HG03280 (cell line): ENCODE measurements around the gene ZNF804B.

Experiments
- ATAC-seq: cut with Tn5 transposase; IDR thresholded peaks from one replicate; pipeline ENCODE4 v1.9.1; 2021; ENCODE audit warnings: mild to moderate bottlenecking, moderate library complexity; ENCODE audit not compliant: unreplicated experiment

ZNF804B gene

DNA sequence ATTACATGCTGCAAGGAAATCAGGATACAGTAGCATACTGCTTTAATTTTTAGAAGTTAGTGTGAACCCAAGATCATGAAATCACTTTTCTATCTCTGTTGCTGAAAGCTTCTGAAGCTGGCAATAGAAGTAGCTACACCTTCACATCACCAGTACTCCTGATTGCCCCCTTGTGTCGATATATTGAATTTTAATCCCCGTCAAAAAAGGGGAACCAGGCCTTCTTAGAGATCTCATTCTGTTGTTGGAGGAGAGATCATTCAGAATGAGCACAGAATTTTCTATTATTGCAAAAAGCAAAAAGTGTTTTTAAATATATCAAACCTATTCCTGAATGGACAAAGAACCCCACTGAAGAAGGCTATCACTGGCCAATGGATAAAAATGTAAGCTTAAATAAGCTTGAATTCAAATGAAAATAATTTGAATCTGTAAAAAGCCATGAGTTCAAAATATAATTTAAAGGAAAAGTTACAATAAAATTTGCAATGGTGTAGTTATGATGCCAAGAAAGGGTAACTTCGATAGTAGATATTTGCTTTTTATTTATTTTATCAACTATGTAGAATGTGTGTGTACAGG, 75.7 kb downstream of the ZNF804B start:
- peak; percentile 92 for ATAC-seq

DNA sequence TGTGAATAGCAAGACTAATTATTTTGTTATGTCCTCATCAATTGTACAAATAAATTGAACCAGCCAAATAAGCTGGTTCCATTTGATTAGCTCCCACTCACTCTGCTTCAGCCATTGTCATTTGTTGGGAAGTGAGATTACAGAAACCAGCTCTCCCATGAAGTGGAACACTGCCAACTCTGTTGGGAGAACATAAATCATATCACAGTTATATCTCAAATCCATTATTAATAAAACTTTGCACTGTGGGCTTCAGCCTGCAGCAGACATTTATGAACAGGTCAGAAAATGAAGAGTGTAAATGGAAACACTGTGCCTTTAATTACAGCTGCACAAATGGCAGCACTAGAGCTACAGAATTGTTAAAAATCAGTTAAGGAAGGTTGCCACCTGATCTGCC, 82.7 kb downstream of the ZNF804B start:
- no peak for ATAC-seq

DNA sequence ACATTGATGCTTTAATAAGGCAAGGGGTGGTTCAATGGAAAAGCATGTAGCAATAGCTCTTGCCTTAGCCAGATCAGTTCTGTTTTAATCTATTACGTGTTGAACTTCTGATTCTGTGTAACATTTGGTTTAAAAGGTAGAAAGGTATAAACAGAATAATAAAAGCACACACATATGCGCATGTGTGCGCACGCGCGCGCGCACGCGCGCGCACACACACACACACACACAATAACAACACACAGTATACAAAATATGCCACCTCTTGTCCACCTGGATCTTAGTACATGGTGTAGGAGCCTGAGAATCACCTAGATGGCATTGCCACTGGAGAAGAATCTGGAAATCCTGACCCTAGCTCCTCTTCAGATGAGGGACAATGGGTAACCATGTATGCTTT, 85.6 kb downstream of the ZNF804B start:
- no peak for ATAC-seq

DNA sequence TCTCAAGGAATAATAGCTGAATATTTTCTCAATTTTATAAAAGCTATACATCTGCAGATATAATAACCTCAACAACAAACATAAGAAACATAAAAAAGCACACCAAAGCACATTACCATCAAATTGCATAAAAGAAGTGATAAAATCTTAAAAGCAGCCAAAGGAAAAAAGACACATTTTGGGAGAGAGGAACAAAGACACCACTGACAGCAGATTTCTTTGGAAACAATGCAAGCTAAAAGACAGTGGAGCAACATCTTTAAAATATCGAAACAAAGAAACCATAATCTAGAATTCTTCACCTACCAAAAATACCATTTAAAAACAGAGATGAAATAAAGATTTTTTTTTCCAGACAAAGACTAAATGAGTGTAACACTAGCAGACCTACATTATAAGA, 91.7 kb downstream of the ZNF804B start:
- no peak for ATAC-seq

DNA sequence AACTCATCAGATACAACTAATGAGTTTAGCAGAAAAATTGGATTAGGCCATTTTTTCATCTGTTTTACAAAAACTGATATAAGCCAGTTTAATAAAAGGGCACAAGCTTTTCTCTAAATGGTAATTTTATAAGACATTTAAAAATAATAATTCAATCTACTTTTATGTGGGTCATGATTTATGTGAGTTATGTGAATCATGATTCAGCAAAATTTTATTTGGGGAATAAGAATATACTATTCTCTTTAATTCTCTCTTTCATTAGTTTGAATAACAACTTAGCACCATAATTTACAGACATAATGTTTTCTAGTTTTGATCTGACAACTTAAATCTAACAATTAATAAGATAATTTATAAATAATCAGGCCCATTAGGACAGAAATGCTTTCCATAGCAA, 99.8 kb downstream of the ZNF804B start:
- no peak for ATAC-seq

DNA sequence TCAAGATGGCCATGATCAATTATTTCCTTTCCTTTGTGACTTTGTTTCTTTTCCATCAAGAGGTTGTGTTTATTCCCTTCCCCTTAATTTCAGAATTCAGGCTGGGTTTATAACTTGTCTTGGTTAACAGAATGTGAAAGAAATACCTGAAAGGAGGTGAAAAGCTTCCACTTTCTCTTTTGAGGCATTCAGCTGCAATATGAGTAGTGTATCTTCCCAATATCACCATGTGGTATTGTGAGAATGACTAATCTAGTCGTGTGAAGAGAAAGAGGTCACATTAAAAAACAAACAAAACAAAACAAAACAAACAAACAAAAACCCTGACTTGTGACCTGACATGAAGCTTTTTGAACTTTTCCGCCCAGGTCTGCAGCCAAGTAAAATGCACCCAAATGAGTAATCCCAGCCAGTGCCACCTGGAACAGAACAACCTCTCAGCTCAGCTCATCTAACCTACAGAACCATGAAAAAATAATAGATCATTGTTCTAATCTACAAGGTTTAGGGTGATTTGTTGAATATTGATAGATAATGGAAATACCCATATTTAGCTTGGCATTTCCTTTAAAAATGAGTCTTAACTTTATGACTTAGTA, 106.9 kb downstream of the ZNF804B start:
- ATAC-seq, result peak; percentile 76

DNA sequence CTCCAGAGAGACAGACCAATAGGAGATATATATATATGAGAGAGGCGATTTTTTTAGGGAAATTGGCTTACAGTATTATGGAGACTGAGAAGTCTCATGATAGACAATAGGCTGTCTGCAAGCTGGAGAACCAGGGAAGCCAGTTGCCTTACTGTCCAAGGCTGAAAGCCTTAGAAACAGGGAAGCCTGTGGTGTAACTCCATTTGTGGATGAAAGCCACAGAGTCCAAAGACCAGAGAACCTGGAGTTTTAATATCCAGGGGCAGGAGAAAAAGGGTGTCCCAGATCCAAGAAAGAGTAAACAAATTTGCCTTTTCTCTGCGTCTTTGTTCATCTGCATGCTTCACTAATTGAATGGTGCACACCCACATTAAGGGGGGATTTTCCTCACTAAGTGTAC, 107.7 kb downstream of the ZNF804B start:
- ATAC-seq, result no peak

DNA sequence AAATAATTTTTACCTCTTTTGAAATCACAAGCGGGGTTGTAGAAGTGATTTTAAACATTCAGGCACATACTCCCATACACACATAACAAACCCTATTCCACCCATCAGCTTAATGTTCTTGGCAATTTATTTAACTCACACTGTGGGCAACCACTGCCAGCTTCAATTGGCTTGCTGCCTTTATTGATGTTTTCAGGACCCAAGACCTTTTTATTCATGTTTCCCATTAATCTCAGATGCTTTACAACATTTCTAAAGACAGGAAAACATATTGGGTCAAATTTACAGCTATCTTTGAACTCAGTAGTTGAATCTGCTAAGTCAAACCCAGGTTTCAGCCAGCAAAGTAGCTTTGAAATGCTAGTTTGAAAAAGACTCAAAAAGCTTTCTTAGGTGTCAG, 109.0 kb downstream of the ZNF804B start:
- no peak for ATAC-seq

DNA sequence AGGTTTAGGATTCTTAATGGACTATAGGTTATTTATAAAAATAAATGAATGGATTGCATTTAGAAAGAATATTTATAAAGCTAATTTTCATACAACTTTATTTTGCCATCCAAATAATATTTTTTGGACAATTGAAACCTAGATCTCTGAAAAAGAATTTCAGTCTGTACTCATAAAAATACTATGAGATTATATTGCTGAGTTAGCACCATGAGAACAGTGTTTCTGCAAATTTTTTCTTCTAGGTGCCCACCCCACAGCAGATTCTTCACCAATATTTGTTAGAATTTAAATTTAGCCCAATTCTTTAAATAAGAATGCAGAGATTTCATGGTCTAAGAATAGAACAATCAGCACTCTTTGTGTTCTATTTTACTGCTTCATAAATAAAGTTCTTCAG, 121.6 kb downstream of the ZNF804B start:
- no peak for ATAC-seq

DNA sequence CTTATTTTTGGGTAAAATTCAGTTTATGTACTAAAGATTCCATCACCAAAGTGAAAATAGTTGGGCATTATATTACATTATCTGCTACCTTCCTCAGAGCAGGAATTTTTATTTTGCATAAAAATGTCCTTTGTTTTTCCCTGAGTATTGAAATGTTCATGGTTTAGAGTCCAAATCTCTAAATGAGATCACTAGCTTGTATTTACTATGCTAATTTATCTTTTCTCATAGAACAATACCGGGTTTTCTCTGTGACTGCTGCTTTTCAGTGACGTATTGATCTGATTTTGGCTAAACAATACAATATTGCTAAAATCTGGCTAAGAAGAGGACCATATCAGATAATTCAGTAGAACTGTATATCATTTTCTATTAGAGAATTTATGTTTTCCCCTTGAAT, 125.6 kb downstream of the ZNF804B start:
- ATAC-seq, result no peak

DNA sequence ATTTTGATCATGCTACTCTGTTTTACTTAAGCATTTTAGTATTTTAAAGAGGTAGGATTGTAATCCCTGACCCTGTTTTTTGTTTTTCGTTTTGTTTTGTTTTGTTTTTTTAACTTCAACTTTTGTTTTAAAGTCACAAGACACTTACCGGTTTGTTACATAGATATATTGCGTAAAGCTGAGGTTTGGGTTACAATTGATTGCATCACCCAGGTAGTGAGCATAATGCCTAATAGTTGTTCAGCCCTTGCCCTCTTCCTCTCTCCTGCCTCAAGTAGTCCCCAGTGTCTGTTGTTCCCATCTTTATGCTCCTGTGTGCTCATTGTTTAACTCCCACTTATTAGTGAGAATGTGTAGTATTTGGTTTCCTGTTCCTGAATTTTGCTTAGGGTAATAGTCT, 129.2 kb downstream of the ZNF804B start:
- no peak for ATAC-seq

DNA sequence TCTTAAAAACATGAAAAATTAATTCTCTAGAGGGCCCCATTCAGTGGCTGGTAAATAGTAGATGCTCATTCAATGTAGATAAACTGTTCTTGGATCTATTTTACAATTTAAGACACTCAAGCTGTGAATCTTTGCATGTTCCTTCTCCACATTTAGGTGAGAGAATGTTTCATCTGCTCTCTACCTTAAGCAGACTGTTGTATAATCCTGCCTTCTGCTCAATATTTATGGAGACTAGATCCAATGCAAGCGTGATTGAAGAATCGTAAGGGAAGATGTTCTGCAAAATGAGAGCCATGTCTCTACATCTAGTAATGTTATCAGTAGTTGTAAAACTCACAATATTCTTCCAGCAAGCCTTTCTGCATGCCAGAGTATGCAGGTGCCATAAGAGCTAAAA, 151.0 kb downstream of the ZNF804B start:
- no peak for ATAC-seq

DNA sequence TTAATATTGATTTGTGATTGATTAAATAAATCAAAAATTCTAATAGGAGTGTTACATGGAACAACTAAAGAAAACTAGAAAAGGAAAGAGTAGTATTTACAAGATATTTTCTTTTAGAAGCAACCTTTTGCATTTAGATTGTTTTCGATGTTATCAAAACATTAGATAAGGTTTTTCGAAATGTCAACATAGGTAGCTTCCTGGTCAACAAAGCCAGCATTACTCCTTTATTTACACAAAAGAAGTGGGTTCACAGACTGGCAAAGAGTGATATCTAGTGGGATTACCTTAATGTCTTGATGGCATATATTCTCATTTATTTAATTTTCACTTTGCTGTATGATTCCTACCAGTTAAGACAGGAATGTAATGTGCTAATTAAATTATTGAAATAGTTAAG, 153.4 kb downstream of the ZNF804B start:
- no peak for ATAC-seq

DNA sequence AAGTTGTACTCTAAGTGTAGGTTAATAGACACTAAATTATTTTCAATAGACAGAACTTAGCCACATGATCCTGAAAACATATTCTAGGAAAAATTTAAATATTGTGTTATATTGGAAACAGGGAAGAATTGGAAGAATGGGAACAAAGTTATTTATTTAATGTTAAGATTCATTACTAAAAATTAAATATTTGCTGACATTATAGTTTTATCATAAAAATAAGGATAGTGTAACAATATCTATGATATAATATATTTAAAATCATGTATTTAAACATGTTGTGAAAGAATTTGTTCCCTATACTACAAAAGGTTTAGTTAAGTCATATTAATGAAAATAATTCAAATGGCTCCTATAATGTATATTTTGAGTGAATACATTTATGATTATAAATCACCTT, 156.1 kb downstream of the ZNF804B start:
- ATAC-seq, result no peak

DNA sequence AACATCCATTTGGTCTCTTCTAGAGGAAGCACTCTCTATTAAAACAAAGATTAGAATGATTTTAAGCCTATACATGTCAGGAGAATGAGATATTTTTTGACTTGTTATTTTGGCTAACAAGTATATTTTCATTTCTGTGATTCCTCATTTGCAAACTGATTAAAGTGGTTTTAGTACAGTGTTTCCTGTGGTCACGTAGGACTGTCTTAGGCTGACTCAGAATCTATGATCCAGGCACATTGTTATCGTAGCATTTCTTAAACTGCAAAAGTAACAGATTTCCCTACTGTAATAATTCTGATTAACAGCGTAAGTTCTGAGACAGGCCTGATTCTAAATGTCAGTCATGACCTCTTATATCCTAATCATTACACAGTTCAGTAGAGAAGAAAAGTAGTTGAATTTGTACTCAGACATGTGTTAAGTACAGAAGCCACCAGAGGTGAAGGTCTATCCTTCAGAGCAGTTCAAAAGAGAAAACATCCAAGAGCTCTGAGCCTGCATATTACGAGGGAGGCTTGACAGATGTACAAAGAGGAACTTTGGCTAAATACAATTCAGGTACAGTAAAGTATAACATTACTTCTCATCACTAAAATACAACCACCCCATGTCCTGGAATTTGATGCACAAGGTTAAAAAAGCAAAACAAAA, 160.1 kb downstream of the ZNF804B start:
- no peak for ATAC-seq

DNA sequence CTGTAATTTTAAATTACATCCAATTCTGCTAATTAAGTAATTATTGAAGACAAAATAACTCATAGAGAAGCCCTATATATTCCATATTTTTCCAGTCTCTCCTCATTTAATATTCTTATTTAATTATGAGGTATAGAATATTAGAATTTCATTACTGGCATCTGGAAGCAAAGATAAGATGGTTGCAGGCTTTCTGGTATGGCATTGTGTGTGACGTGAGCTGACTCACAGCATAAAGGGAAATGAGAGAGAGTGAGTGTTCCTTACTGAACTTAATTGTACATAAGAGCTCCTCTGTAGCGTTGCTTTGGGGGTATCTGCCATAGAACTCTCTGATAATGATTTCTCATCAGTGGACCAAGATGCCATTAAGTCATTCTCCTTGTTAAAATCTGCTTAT, 163.4 kb downstream of the ZNF804B start:
- ATAC-seq, result no peak

DNA sequence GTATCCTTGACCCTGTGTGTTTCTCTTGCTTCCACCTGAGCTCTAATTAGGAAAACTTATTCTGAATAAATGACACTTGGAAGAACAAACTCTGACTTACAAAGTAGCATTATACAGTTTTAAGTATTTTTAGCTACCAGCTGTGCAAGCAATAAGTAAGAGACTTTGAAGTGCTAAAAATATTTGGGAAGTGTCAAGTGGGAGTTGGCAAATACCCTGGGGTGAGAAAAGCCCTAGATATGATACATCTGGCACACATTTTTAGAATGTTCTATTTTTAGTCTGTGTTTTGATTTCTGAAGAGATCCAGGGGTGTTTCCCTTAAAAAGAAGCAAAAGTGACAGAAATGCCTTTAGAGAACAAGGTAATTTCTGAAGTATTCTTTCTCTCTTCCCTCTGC, 168.8 kb downstream of the ZNF804B start:
- ATAC-seq, result no peak

DNA sequence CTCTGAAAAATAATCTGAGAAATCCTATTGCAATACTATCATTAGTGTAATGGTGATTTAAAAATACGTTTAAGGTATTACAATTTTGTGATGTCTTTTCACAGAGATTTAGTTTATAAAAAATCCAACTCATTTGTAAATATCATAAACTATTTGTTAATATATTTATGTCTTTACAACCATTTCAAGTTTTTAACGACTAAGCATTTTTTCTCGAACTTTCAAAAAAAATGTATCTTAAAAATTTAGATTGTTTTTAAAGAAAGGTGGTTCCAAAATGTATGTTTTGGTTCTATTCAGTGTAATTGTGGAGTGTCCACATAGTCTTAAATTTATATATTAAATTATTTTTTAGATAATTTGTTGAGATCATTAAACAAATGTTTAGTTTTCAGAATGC, 170.2 kb downstream of the ZNF804B start:
- no peak for ATAC-seq

DNA sequence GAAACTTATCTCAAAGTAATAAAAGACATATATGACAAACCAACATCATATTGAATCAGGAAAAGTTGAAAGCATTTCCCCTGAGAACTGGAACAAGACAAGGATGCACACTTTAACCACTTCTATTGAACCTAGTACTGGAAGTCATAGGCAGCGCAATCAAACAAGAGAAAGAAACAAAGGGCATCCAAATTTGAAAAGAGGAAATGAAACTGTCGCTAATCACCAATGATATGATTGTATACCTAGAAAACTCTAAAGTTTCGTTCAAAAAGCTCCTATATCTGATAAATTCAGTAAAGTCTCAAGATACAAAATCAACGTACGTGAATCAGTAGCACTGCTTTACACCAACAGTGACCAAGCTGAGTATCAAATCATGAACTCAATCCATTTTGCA, 173.8 kb downstream of the ZNF804B start:
- ATAC-seq, result no peak

DNA sequence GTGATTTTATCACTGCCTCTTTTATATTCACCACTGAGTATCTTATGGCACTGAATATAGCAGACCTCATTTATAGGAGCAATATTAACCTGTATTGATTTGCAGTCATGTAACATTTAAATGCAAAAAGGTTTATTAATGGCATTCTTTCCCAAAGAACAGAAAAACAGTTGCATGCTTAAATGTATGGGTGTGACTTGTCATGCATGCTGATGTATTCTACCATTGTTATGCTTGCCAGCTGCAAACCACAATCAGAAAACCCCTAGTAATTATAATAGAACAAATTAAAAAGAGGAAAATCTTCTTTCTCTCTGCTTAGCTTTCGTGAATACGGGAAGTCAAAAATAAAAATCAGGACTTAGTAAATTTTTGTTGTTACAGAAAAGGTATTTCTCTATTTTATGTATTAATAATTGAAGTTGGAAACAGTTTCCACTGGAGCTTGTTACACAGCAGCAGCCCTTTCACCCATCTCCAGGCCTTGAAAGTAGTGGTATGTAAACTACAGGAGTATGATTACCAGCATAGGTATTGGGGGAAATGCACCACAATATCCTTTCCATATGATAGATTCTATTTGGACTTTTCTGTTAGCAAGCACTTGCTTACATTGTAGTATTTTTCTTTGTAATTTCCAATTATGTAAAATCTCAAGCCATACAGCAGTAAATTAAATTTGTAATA, 183.5 kb downstream of the ZNF804B start:
- no peak for ATAC-seq

DNA sequence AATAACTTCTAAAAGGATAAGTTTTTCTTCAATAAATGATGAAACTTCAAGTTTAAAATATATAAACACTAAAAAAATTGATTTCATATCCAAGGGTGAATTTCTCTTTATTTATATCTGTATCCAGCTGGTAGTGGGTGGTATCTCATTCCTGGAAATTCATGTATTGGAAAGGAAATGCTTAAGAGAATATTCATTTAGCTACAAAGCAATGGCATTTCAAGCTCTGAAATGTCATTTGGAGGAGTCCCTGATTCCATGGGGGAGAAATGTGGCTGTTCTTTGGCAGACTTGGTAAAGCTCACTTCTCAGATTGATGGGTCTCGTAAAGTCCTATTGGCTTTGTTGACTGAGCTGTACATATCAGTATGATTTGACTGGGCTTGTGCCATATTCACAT, 192.3 kb downstream of the ZNF804B start:
- no peak for ATAC-seq

DNA sequence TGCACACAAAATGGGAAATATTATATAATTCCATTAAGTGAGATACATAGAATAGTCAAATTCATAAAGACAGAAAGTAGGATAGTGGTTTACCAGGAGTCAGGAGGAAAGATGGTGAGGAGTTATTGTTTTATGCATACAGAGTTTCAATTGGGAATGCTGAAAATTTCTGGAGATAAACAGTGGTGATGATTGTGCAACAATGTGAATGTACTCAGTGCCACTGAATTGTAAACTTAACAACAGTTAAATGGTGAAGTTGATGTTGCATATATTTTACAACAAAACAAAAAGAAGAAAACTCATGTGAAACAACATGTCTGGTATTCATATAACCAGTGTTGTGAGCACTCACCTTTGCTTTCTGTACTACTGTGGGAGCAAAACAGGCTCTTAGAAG, 204.9 kb downstream of the ZNF804B start:
- ATAC-seq, result no peak
